Measurements from ENCODE around the gene SLC25A43.

DNA sequence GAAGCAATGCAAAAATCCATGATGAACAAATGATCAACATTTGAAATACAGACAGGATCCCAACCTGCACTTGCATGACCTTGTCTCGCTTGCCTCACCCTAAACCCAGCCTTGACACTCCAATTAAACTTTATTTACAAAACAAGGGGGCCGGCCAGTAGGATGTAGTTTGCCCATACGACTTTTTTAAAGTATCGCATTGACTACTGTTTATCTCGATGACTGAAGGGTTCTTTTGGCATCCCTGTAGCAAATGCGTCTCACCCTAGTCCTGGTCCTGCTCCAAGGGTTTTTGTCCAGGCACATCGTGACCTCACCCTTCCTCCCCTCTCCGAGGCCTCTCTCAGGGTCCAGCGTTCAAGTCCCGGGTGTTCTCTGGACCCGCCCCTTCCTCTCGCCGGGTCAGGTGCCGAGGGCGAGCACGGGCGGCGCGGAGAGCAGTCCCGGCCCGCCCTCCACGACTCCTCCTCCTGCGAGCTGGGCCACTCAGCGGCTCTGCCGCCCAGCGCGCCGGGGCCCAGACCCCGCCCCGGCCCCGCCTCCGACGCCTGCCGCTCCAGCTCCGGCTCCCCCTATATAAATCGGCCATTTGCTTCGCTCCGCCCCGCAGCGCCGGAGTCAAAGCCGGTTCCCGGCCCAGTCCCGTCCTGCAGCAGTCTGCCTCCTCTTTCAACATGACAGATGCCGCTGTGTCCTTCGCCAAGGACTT lies 68.9 kb downstream of the SLC25A43 start, which contains the start of gene SLC25A5:
- TF ChIP-seq CTCF (conservative IDR thresholded peaks at IDR 0.05; ENCODE audit: low read depth, low read length) (no peak), FOS (IDR thresholded peaks at IDR 0.05; ENCODE audit: low read depth, low read length) (no peak), RAD21 (IDR thresholded peaks at IDR 0.05; ENCODE audit: low read length) (no peak), NFE2L2 (IDR thresholded peaks at IDR 0.05; ENCODE audit: low read depth, low read length) (no peak), POLR2A (IDR thresholded peaks at IDR 0.05; ENCODE audit: low read depth, low read length) (peak; percentile 91), RFX5 (IDR thresholded peaks at IDR 0.05; ENCODE audit: low read depth, low read length) (no peak), RCOR1 (IDR thresholded peaks at IDR 0.05; ENCODE audit: insufficient replicate concordance, low read length) (no peak)
